Upper lobe of left lung (tissue), 6 donors: Measurements from ENCODE around the gene C20orf144. TPM values are rescaled to one million over a fixed set of nuclear protein-coding genes. Genes with fewer than 3 reads are reported as not detected.

ENCODE experiments used
- ATAC-seq, 2 donors: fragments of 200-7000 bp; cut with Tn5 transposase; one replicate each; pipeline ENCODE4 v1.9.1; 2022; ENCODE audit warnings: mild to moderate bottlenecking in 2 of 2, moderate library complexity in 2 of 2; ENCODE audit not compliant: low FRiP score in 2 of 2
- DNase-seq, 2 donors: peaks; one replicate each; pipeline ENCODE4 v3.0.0-alpha.2; 2019 to 2020
- H3K27ac ChIP-seq, 4 donors: fragments of 200-600 bp; sonication (generic); one replicate each; pipeline ENCODE4 v1.5.1; 2016 to 2019
- H3K27me3 ChIP-seq, 4 donors: fragments of 200-600 bp; sonication (generic); one replicate each; pipeline ENCODE4 v1.5.1; 2017 to 2019
- H3K36me3 ChIP-seq, 4 donors: fragments of 200-600 bp; sonication (generic); one replicate each; pipeline ENCODE4 v1.5.1; 2016 to 2019
- H3K4me1 ChIP-seq, 4 donors: fragments of 200-600 bp; sonication (generic); one replicate each; pipeline ENCODE4 v1.5.1; 2018 to 2019
- H3K4me3 ChIP-seq, 4 donors: fragments of 200-600 bp; sonication (generic); one replicate each; pipeline ENCODE4 v1.5.1; 2017 to 2019; ENCODE audit warnings: mild to moderate bottlenecking in 2 of 4, moderate library complexity in 1 of 4
- H3K9me3 ChIP-seq, 4 donors: fragments of 200-600 bp; sonication (generic); one replicate each; pipeline ENCODE4 v1.5.1; 2018 to 2019
- EP300 ChIP-seq, 4 donors: sonication (generic); formaldehyde crosslinking; IDR thresholded peaks; one replicate each; pipeline ENCODE4 v1.5.1; 2017; ENCODE audit warnings: antibody characterized with exemption in 4 of 4, control low read depth in 2 of 4
- POLR2A ChIP-seq, 4 donors: fragments of 450-650 bp; IDR thresholded peaks; one replicate each; pipeline ENCODE4 v1.5.1; 2016 to 2017; ENCODE audit warnings: antibody characterized with exemption in 4 of 4, mild to moderate bottlenecking in 2 of 4
- POLR2AphosphoS5 ChIP-seq, 2 donors: sonication (generic); formaldehyde crosslinking; IDR thresholded peaks; one replicate each; pipeline ENCODE4 v1.5.1; 2017; ENCODE audit warnings: antibody characterized with exemption in 2 of 2
- WGBS, 2 donors: methylation state at CpG; one replicate each; pipeline ENCODE4 v1.1.5; 2017 to 2018; 5-methylcytosine and 5-hydroxymethylcytosine counted together
- total RNA-seq, 6 donors: library from RNA; depleted of rRNA in 4 of 6; stranded (reverse); fragments of >200 nt in 4 of 6; gene quantifications; one replicate each; pipeline versions ENCODE4 v1.1.0 to v1.2.1, GENCODE V29; 2016 to 2021
- TF ChIP-seq, protein P1 (sequence below), 6 experiments: fragments of 450-650 bp in 4 of 6; fragments of 200-600 bp in 2 of 6; sonication (generic) in 2 of 6; IDR thresholded peaks; one replicate each; pipeline ENCODE4 v1.5.1; 2016 to 2019; ENCODE audit warnings: antibody characterized with exemption in 6 of 6
- donor health status: DM: no; HTN: no; CAD: no; lungs with moderate emphysema.
- donor health status: DM: no; HTN: yes; CAD: no; lungs with severe emphysema.

The C20orf144 gene
- total RNA-seq, 6 donors from 2014 or later = not detected

DNA sequence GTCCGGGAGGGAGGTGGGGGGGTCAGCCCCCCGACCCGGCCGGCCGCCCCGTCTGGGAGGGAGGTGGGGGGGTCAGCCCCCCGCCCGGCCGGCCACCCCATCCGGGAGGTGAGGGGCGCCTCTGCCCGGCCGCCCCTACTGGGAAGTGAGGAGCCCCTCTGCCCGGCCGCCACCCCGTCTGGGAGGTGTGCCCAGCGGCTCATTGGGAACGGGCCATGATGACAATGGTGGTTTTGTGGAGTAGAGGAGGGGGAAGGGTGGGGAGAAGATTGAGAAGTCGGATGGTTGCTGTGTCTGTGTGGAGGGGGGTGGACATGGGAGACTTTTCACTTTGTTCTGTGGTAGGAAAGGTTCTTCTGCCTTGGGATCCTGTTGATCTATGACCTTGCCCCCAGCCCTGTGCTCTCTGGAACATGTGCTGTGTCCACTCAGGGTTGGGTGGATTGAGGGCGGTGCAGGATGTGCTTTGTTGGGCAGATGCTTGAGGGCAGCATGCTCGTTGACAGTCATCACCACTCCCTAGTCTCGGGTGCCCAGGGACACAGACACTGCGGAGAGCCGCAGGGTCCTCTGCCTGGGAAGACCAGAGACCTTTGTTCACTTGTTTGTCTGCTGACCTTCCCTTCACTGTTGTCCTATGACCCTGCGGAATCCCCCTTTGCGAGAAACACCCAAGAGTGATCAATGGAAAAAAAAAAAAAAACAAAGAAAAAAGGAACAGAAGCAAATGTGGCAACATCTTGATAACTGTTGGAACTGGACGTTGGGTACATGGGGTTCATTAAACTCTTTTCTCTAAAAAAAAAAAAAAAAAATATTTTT, 39.7 kb downstream of the C20orf144 start:
- no peak overlapping the region for H3K27ac ChIP-seq
- H3K27me3 ChIP-seq = no peaks in the 10 kb centered on the region
- DNase-seq (no peak), ATAC-seq (no peak)
- 88 to 90% methylated on average over 11 to 20 of the region's 27 CpGs for WGBS, 2 donors
- H3K36me3 ChIP-seq = peaks cover 0 to 11% (median 8%) of the 10 kb centered on the region in 4 donors
- H3K4me3 ChIP-seq = no peak overlapping the region
- H3K9me3 ChIP-seq = no peaks in the 10 kb centered on the region
- peaks cover 0 to 12% (median 4%) of the 10 kb centered on the region in 4 donors for H3K4me1 ChIP-seq
- TF ChIP-seq EP300 (IDR thresholded peaks at IDR 0.05) (no peak), POLR2AphosphoS5 (IDR thresholded peaks at IDR 0.05) (no peak), POLR2A (IDR thresholded peaks at IDR 0.05) (no peak)
- TF ChIP-seq, protein P1, sequence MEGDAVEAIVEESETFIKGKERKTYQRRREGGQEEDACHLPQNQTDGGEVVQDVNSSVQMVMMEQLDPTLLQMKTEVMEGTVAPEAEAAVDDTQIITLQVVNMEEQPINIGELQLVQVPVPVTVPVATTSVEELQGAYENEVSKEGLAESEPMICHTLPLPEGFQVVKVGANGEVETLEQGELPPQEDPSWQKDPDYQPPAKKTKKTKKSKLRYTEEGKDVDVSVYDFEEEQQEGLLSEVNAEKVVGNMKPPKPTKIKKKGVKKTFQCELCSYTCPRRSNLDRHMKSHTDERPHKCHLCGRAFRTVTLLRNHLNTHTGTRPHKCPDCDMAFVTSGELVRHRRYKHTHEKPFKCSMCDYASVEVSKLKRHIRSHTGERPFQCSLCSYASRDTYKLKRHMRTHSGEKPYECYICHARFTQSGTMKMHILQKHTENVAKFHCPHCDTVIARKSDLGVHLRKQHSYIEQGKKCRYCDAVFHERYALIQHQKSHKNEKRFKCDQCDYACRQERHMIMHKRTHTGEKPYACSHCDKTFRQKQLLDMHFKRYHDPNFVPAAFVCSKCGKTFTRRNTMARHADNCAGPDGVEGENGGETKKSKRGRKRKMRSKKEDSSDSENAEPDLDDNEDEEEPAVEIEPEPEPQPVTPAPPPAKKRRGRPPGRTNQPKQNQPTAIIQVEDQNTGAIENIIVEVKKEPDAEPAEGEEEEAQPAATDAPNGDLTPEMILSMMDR (IDR thresholded peaks at IDR 0.05) = no peak

GRCh38 chr20:33702861-33703260, 40.7 kb downstream of the C20orf144 start:
- H3K27me3 ChIP-seq = no peaks in the 10 kb centered on the region
- DNase-seq = no peak
- TF ChIP-seq, protein P1 (IDR thresholded peaks at IDR 0.05) = no peak
- TF ChIP-seq EP300 (IDR thresholded peaks at IDR 0.05) (no peak), POLR2AphosphoS5 (IDR thresholded peaks at IDR 0.05) (no peak), POLR2A (IDR thresholded peaks at IDR 0.05) (no peak)
- no peak overlapping the region for H3K4me3 ChIP-seq
- H3K4me1 ChIP-seq = peaks cover 0 to 12% (median 4%) of the 10 kb centered on the region in 4 donors
- 50 to 57% methylated on average over 5 of the region's 5 CpGs for WGBS, 2 donors
- H3K9me3 ChIP-seq = no peaks in the 10 kb centered on the region
- H3K27ac ChIP-seq = peak overlapping the region in 1 of 4 donors; percentile 17
- peaks cover 5 to 21% (median 17%) of the 10 kb centered on the region in 4 donors for H3K36me3 ChIP-seq
- no peak for ATAC-seq

DNA sequence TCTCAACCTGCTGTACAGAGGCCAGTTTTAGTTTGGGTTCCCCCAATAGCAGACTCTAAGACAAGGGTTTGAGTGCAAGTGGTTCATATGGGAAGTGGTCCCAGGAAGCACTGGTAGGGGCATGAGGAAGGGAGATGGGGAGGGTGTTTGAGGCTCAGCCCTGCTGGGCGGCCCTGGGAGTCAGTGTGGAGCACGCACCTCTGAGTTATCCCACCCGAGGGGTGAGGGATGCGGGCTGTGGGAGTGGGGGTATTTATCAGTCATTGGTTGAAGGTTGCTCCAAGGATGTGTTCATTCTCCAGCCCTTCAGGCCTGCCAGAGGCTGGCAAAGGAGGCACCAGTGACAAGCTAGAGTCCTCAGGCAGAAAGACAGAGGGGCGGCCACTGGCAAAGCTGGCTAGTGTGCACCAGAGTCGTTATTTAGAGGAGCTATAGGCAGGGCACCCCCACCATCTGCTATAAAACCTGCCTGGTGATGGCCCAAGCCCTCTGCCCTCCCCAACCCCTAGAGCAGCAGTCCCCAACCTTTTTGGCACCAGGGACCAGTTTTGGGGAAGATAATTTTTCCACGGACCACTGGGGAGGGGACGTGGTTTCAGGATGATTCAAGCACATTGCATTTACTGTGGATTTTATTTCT, 41.5 kb downstream of the C20orf144 start:
- H3K27me3 ChIP-seq = no peaks in the 10 kb centered on the region
- H3K4me3 ChIP-seq = no peak overlapping the region
- H3K36me3 ChIP-seq = peaks cover 5 to 21% (median 17%) of the 10 kb centered on the region in 4 donors
- ATAC-seq (no peak), DNase-seq (no peak)
- peaks cover 0 to 12% (median 4%) of the 10 kb centered on the region in 4 donors for H3K4me1 ChIP-seq
- TF ChIP-seq, protein P1 (IDR thresholded peaks at IDR 0.05) = no peak
- TF ChIP-seq POLR2A (IDR thresholded peaks at IDR 0.05) (no peak), EP300 (IDR thresholded peaks at IDR 0.05) (no peak), POLR2AphosphoS5 (IDR thresholded peaks at IDR 0.05) (no peak)
- H3K9me3 ChIP-seq = no peaks in the 10 kb centered on the region
- no peak overlapping the region for H3K27ac ChIP-seq
- WGBS, 2 donors = 96 to 97% methylated on average over 6 to 8 of the region's 8 CpGs

DNA sequence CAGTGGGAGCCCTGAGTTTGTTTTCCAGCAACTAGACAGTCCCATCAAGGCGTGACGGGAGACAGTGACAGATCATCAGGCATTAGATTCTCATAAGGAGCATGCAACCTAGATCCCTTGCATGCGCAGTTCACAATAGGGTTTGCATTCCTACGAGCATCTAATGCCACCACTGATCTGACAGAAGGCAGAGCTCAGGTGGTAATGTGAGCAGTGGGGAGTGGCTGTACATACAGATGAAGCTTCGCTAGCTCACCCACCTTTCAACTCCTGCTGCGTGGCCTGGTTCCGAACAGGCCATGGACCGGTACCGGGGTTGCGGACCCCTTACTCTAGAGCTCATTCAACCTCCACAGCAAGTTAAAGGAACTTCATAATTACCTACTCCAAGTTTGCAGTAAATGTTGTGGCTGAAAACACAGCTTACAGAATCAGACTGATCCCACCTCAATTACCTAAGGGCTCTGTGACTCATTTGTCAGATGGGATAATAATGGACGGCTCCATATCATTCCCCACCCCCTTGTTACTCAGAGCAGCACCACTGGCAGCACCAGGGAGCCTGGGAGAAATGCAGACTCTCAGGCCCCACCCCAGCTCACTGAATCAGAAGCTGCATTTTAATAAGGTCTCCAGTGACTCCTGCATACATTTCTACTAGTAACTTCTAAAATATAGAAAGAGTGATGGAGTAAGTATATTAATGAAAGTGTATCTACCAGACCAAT, 42.2 kb downstream of the C20orf144 start:
- H3K4me1 ChIP-seq = peaks cover under 1 to 14% (median 4%) of the 10 kb centered on the region in 4 donors
- peaks cover 5 to 21% (median 17%) of the 10 kb centered on the region in 4 donors for H3K36me3 ChIP-seq
- 96 to 98% methylated on average over 11 of the region's 11 CpGs for WGBS, 2 donors

More for the DNA sequence above, 42.2 kb downstream of the C20orf144 start:
- no peak overlapping the region for H3K4me3 ChIP-seq
- no peak for DNase-seq
- no peaks in the 10 kb centered on the region for H3K9me3 ChIP-seq
- no peak overlapping the region for H3K27ac ChIP-seq
- ATAC-seq = no peak
- H3K27me3 ChIP-seq = no peaks in the 10 kb centered on the region
- TF ChIP-seq, protein P1 (IDR thresholded peaks at IDR 0.05) = no peak
- TF ChIP-seq POLR2A (IDR thresholded peaks at IDR 0.05) (no peak), POLR2AphosphoS5 (IDR thresholded peaks at IDR 0.05) (no peak)
